NCI-H2107 treated with DMSO at 0.1 percent for 48 hours (cell line): ENCODE results near the gene COX11.

Experiments
- DNase-seq: peaks from one replicate; lab custom pipeline; 2025; ENCODE audit not compliant: unreplicated experiment; lab: John Stamatoyannopoulos, UW

Gene COX11

DNA sequence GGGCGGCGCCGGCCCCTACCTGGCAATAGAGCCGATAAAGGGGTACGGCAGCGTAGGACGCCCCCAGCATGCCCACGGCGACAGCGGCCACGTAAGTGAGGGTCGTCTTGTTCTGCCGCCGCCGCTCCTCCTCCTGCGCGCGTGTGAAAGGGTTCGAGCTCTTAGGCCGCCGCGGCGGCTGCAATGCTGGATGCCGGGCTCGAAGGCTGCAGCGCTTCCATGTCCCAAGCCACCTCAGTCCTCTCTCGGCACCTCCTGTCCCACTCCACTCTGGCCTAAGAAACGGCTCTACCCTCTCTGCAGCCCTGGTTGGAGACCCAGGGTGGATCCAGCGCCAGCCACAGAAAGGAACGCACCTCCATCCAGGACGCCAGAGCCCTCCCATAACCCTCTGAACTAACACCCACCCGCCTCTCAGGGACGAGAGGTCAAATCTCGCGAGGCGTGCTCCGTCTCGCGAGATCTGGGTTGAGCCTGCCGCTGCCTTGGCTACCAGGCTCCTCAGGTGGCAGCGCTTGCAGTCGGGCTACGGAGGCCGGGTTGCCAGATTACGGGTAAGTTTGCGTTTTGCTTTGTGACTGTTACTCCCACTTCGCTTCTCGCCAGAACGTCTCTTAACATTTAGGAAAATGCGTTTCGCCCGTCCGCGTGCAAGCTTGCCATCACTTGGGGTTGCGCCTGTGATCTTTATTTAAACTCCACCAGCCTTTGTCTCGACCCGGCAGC is at the start of gene COX11, which contains the start of gene STXBP4:
COX11 (minus strand) TSS at position 393 of the 726 bp plus-strand sequence; CDS start at position 385, 8 bp downstream.
STXBP4 (plus strand) TSS at position 504 of the 726 bp plus-strand sequence. CDS start 17,455 bp downstream, outside the sequence.
- DNase-seq, result peak; percentile 92

DNA sequence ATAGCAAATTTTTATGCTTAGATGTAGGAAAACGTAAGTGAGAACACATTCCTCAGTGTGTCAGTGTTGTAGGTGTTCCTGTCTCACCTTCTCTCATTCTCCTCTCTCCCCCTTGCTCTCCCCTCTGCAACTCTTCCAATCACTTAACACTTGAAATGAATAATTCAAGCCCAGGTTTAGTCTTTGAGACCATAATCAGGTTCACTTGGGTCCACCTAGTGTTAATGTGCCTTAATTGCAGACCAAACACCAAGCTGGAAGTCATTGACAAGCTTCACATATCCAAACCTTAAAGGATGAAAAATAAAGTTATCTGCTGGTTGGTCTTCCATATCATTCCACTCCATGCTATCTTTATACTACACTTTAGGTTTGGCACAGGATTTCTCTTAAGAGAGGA is 37.1 kb upstream of the COX11 start:
- no peak for DNase-seq

GRCh38 chr17:55004484-55004883 is 36.0 kb upstream of the COX11 start:
- DNase-seq, result no peak

- DNase-seq, result no peak
Observed at GRCh38 chr17:55002458-55002857, 34.0 kb upstream of the COX11 start.

DNA sequence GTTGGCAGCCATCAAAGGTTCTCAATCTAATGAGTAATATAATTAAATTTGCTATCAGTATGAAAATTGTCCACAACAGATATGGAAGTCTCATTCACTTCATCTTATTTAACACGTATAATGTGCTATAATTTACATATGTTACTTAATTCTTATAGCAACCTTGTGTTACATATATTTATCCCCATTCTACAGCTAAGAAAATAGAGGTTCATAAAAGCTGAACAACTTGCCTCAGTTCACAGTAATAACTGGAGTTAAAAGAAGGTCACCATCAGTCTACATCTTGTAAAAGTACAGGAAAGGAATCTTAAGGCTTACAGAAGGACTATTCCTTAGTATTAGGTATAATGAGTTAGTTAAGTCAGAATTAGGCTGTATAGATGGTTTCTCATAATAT is 28.0 kb upstream of the COX11 start:
- no peak for DNase-seq

GRCh38 chr17:54992797-54993639 is 24.6 kb upstream of the COX11 start:
- peak; percentile 46 for DNase-seq

- DNase-seq, result no peak
Observed at GRCh38 chr17:54991567-54991966, 23.1 kb upstream of the COX11 start.

DNA sequence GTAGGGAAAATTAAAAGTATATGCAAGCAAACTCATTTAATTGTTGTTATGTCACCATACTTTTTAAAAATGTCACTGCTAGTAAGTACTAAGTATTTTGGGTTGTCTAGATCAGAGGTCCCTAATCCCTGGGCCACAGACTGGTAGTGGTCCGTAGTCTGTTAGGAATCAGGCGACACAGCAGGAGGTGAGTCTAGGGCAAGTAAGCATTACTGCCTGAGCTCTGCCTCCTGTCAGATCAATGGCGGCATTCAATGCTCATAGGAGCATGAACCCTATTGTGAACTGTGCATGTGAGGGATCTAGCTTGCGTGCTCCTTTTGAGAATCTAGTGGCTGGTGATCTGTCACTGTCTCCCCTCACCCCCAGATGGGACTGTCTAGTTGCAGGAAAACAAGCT is 21.7 kb upstream of the COX11 start:
- no peak for DNase-seq

- DNase-seq, result no peak
Observed at GRCh38 chr17:54985476-54985875, 17.0 kb upstream of the COX11 start.

DNA sequence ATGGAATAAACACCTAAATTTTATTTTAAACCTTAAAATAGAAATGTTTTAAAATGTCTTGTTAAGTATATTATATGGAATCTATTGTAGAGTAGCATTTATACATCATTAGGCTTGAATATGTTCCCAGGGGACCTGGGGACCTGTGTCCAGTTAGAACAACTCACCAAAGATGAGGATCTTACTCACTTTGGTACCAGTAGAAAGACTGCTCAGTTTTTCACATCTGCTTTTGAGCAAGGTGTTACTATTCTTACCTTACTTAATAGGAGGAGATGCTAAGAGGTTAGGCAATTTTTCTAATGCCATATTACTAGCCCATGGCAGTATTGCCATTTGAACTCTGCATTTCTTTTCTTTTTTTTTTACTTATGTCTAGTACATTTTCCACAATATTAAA is 14.8 kb upstream of the COX11 start:
- DNase-seq, result no peak

- DNase-seq, result no peak
Observed at GRCh38 chr17:54982399-54982798, 13.9 kb upstream of the COX11 start.

GRCh38 chr17:54980375-54980774 is 11.9 kb upstream of the COX11 start:
- DNase-seq, result no peak

DNA sequence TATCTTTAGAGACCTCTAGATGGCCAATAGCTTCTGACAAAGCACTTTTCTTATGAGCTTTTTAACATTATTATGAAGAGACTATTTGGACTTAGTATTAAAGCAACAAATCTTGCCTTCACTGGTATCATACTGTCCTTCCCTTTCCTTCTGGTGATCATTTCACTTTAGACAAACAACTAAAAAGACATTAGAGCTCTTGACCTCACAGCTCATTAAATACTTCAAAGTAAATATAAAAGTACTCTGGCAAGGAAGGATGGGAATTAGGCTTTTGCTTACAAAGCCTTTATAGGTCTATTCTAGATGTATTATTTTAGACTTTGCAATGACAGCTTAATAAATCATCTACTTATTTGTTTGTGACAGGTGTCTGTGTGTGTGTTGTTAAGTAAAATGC is 11.2 kb upstream of the COX11 start:
- no peak for DNase-seq

DNA sequence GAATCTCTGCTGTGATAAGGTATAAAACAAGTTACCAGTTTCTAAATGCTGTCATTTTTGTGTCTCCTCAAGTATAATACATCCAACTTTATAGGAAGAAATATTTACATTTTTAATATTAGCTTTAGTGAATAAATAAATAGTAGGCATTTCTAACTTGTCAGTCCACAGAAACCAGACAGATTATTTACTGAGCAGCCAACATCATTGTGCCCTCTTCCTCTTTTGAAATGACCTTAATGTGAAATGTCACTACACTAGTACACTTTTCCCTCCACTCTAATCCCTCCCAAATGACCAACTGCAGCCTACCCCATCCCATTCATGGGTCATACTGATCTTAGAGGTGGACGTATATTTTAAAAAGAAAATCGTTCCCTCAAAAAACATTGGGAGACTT is 9.3 kb upstream of the COX11 start:
- DNase-seq, result no peak

DNA sequence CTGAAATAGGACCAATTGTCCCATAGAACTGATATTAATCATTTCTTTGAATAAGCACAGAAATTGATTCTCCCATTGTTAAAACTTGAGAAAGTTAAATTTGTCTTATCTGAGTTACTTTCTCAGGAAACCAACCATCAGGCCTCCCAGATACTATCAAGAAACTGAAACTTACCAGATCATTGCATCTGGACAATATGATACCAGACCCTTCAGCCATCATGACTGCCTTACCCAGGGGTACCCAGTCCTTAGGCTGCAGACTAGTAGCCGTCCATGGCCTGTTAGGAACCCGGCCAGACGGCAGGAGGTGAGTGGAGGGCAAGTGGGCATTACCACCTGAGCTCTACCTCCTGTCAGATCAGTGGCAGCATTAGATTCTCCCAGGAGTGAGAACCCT is 7.9 kb upstream of the COX11 start:
- DNase-seq, result no peak

DNA sequence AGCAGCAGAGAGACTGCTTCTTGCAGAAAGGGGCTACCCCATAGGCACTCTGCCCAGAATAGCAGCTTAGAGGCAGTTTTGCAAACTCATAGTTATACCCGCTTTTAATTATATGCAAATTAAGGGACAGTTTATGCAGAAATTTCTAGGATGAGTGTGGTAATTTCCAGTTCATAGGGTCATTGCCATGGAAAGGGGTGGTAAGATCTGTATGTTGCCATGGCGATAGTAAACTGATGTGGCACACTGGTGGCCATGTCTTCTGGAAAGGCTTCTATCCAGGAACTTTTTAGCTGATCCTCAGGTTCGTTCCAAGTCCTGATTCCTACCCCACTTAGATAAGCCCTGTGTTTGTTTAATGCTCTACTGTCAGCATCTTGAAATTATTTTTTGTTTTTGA is 6.3 kb upstream of the COX11 start:
- no peak for DNase-seq

DNA sequence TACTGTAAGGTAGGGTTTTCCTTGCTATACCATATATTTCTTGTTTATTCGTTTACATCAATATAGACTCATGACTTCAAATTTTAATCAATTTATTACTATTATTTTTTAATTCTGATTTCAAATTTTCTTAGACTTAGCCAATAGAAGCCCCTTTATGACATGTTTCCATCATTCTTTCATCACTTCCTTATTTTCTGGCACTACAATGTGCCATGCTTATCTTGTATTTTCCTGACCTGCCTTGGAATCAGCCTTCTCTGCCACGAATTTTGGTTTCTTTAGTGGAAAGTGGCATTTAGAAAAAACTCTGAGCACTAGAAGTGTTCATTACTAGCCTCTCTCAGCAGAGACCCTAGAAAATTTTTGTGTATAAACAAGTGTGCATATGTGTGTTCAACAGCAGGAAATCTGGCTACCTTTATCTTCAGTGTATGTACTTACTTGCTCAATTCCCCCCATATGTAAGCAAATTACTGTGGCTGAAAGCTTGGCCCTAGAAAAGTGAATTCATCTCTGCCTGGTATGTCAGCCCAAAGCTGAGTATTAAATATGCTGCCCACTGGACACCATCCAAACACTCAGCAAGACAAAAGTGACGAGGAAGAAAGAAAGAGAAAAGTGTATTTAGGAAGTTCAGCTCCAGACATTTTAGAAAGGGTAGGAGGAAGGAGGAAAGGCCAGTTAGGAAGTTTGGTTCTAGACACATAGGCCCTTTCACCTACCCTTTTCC is 4.1 kb upstream of the COX11 start:
- no peak for DNase-seq

GRCh38 chr17:54971901-54972300 is 3.4 kb upstream of the COX11 start:
- no peak for DNase-seq

DNA sequence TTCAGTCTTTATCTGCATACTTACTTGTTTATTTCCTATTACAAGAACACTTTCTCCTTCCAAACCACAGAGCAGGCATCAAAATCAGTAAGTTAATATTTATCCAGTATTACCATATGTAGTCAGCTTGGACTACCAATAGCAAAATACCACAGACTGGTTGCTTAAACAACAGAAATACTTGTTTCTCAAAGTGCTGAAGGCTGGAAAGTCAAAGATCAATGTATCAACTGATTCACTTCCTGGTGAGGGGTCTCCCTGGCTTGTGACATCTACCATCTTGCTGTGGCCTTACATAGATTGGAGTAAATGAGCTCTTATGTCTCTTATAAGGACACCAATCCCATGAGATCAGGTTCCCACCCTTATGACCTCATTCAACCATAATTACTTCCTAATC is 2.7 kb upstream of the COX11 start:
- DNase-seq, result no peak

DNA sequence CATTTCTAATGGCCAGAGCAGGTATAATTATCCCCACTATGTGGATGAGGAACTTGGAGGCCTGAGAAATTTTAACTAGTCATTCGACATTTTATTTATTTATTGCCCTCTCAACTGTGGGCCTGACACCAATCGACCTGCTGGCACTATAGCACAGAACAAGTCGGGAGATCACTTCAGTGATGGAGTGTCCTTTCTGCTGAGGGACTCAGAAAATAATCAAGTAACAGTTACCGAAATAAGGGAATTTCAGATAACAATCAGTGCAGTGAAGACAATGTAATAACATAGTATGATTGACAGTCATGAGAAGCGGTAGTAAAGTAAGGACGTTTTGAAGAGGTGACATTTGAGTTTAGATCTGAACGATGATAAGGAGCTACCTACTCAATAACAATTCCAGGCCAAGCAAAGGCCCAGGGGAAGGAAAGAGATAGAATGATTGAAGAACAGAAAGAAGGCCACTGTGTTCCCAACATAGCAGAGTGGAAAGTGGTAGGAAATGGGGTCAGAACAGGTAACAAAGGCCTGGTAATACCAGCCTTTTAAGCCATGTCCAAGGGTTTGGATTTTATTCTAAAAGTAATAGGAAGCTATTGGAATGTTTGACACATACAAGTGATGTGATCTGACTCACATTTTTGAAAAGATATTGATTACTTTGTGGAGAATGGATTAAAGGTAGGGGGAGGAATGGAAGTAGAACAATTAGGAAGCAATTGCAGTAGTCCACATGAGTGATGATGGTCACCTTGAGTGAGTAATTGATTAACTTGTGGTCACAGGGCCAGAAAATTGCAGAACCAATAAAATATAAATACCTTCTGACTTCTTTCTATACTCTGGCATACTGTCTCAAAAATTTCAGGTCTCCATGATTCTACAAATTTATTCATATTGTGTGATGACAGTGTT is 1.5 kb upstream of the COX11 start:
- no peak for DNase-seq

- DNase-seq, result peak; percentile 41
Observed at GRCh38 chr17:54968988-54969332, 506 bp upstream of the COX11 start.
